HepG2 (cell line): ENCODE data around the gene ANAPC16. TPM values are rescaled to one million over a fixed set of nuclear protein-coding genes. Genes with fewer than 3 reads are reported as not detected.

Experiments
- ATAC-seq: fragments of 200-7000 bp; cut with Tn5 transposase; 3 replicates; pipeline ENCODE4 v1.9.1; 2020; ENCODE audit warnings: mild to moderate bottlenecking, moderate library complexity
- BruUV-seq: library from RNA; stranded (reverse); fragments of 400-500 nt; replicated peaks from 2 replicates; lab custom pipeline; 2021; lab: Mats Ljungman, UMichigan
- CTCF ChIA-PET: fragments of 300-600 bp; formaldehyde crosslinking; extraction: SDS; loops from one replicate; lab custom pipeline; 2021; ENCODE audit warnings: low total read pairs, inconsistent platforms, low intra/inter-chr PET ratio; lab: Yijun Ruan, JAX
- POLR2A ChIA-PET: fragments of 350-600 bp; sonication (Branson Sonifier 250); formaldehyde crosslinking; loops from one replicate; lab custom pipeline; 2020; ENCODE audit warnings: antibody characterized with exemption, inconsistent platforms; lab: Yijun Ruan, JAX
- DNase-seq: peaks from one replicate; pipeline ENCODE4 v3.0.0-alpha.2; 2015; ENCODE audit warnings: low spot score
- FAIRE-seq: peaks from 3 replicates; lab custom pipeline; 2011; peaks lifted over from hg19 to GRCh38; lab: Jason Lieb, UNC
- H2AFZ ChIP-seq: one replicate; pipeline ENCODE4 v1.6.1; 2011; ENCODE audit warnings: low read length, inconsistent platforms
- H3K27ac ChIP-seq: fragments of 300-600 bp; 3 replicates; pipeline ENCODE4 v1.8.0; 2011; ENCODE audit warnings: mixed run types, mild to moderate bottlenecking, mixed read lengths, low read length, inconsistent platforms; ENCODE audit not compliant: insufficient read depth; ENCODE audit errors: extremely low read length
- H3K27me3 ChIP-seq, 2 experiments: fragments of 200-600 bp in 1 of 2; 2 replicates in 1 of 2; 3 replicates in 1 of 2; pipeline versions ENCODE4 v1.6.0 to v1.8.0; 2011; ENCODE audit warnings: low read length in 2 of 2, mild to moderate bottlenecking in 2 of 2, moderate library complexity in 2 of 2, inconsistent platforms in 1 of 2; ENCODE audit not compliant: insufficient read depth in 2 of 2, control insufficient read depth in 1 of 2
- H3K36me3 ChIP-seq, 2 experiments: fragments of 200-600 bp in 1 of 2; replicated peaks in 1 of 2; 2 replicates in 1 of 2; 3 replicates in 1 of 2; pipeline versions ENCODE4 v1.5.1 to v1.8.0; 2011; ENCODE audit warnings: low read length in 2 of 2, inconsistent platforms in 1 of 2; ENCODE audit not compliant: insufficient read depth in 2 of 2, control insufficient read depth in 1 of 2
- H3K4me1 ChIP-seq: 2 replicates; pipeline ENCODE4 v1.5.1; 2012; ENCODE audit warnings: low read length, inconsistent platforms; ENCODE audit not compliant: insufficient read depth
- H3K4me2 ChIP-seq: 2 replicates; pipeline ENCODE4 v1.6.0; 2011; ENCODE audit warnings: low read depth, low read length, inconsistent platforms
- H3K4me3 ChIP-seq, 3 experiments: fragments of 200-600 bp in 1 of 3; sonication (generic), shearing (Covaris generic) in 1 of 3; replicated peaks in 1 of 3; 2 replicates each; pipeline ENCODE4 v1.5.1; 2011 to 2016; ENCODE audit warnings: low read length in 3 of 3, inconsistent platforms in 2 of 3, low read depth in 2 of 3, mild to moderate bottlenecking in 2 of 3, control low read depth in 1 of 3, mixed read lengths in 1 of 3; ENCODE audit not compliant: insufficient read depth in 1 of 3
- H3K79me2 ChIP-seq: one replicate; pipeline ENCODE4 v1.6.1; 2011; ENCODE audit warnings: low read length, inconsistent platforms; ENCODE audit not compliant: insufficient read depth
- H3K9ac ChIP-seq: 2 replicates; pipeline ENCODE4 v1.6.0; 2011; ENCODE audit warnings: mild to moderate bottlenecking, low read depth, low read length, inconsistent platforms; ENCODE audit not compliant: insufficient read depth
- H3K9me3 ChIP-seq: 2 replicates; pipeline ENCODE4 v1.5.1; 2012; ENCODE audit warnings: mild to moderate bottlenecking, low read length
- H4K20me1 ChIP-seq: 2 replicates; pipeline ENCODE4 v1.6.0; 2011; ENCODE audit warnings: inconsistent platforms, mild to moderate bottlenecking, low read length, moderate library complexity; ENCODE audit not compliant: insufficient read depth
- CTCF ChIP-seq: sonication (generic); formaldehyde crosslinking; IDR thresholded peaks from 2 replicates; pipeline ENCODE4 v1.5.0; 2020; ENCODE audit warnings: mild to moderate bottlenecking, missing genetic modification reagents, moderate library complexity
- FOXA3 ChIP-seq: IDR thresholded peaks from 2 replicates; pipeline ENCODE4 v1.6.1; 2016; ENCODE audit warnings: missing genetic modification reagents, missing compliant biosample characterization
- KLF9 ChIP-seq: IDR thresholded peaks from 2 replicates; pipeline ENCODE4 v1.6.1; 2016; ENCODE audit warnings: low read depth
- MZF1 ChIP-seq: sonication (generic); formaldehyde crosslinking; IDR thresholded peaks from 2 replicates; pipeline ENCODE4 v1.8.1; 2023; ENCODE audit warnings: mild to moderate bottlenecking, missing genetic modification reagents, borderline replicate concordance
- SNAPC5 ChIP-seq: sonication (generic); formaldehyde crosslinking; IDR thresholded peaks from 2 replicates; pipeline ENCODE4 v1.8.1; 2023; ENCODE audit warnings: mild to moderate bottlenecking, missing genetic modification reagents, borderline replicate concordance
- STAG1 ChIP-seq: sonication (generic); formaldehyde crosslinking; IDR thresholded peaks from 2 replicates; pipeline ENCODE4 v1.4.0; 2020; ENCODE audit warnings: missing genetic modification reagents
- TARDBP ChIP-seq: sonication (generic); formaldehyde crosslinking; IDR thresholded peaks from 2 replicates; pipeline ENCODE4 v1.8.0; 2022; ENCODE audit warnings: mild to moderate bottlenecking, missing genetic modification reagents
- ZNF18 ChIP-seq: sonication (generic); formaldehyde crosslinking; IDR thresholded peaks from 2 replicates; pipeline ENCODE4 v1.8.0; 2022; ENCODE audit warnings: mild to moderate bottlenecking, missing genetic modification reagents; ENCODE audit not compliant: insufficient replicate concordance
- ZNF225 ChIP-seq: sonication (generic); formaldehyde crosslinking; IDR thresholded peaks from 2 replicates; pipeline ENCODE4 v1.4.0; 2020; ENCODE audit warnings: mild to moderate bottlenecking, missing genetic modification reagents
- ZNF234 ChIP-seq: sonication (generic); formaldehyde crosslinking; conservative IDR thresholded peaks from 2 replicates; pipeline ENCODE4 v1.5.1; 2020; ENCODE audit warnings: mild to moderate bottlenecking, missing genetic modification reagents
- ZNF235 ChIP-seq: sonication (generic); formaldehyde crosslinking; IDR thresholded peaks from 2 replicates; pipeline ENCODE4 v1.8.1; 2023; ENCODE audit warnings: mild to moderate bottlenecking, missing genetic modification reagents, borderline replicate concordance
- ZNF530 ChIP-seq: sonication (generic); formaldehyde crosslinking; IDR thresholded peaks from 2 replicates; pipeline ENCODE4 v1.5.0; 2020; ENCODE audit warnings: low read depth, mild to moderate bottlenecking, missing genetic modification reagents
- WGBS: methylation state at CpG from one replicate; pipeline ENCODE4 v1.1.6; 2017; ENCODE audit warnings: low lambda C conversion rate; 5-methylcytosine and 5-hydroxymethylcytosine counted together
- in situ Hi-C: cut with HindIII; loops from 2 replicates; pipeline ENCODE4 v1.10.0; 2017; ENCODE audit warnings: low pct_unique_long_range_greater_than_20kb; ENCODE audit not compliant: extremely low pct_ligation_motif_present
- intact Hi-C: fragments of 100-400 bp; cut with micrococcal nuclease; formaldehyde crosslinking; loops from one replicate; pipeline ENCODE4 v1.10.0; 2022; ENCODE audit not compliant: unreplicated experiment
- polyA plus RNA-seq, 8 experiments: library from polyadenylated mRNA; depleted of rRNA in 3 of 8; stranded (reverse) in 7 of 8; unstranded in 1 of 8; fragments of >200 nt; fragmentation: Illumina TruSeq in 4 of 8; extraction: Trizol in 4 of 8; gene quantifications; 2 replicates each; pipeline versions ENCODE4 v1.2.1 to v1.2.3, GENCODE V29; 2011 to 2016; ENCODE audit warnings: low read depth in 4 of 8, missing spikeins in 1 of 8, mixed read lengths in 1 of 8; ENCODE audit not compliant: insufficient read depth in 1 of 8
- total RNA-seq, 5 experiments: library from RNA; depleted of rRNA; stranded (reverse); fragments of >200 nt; fragmentation: Illumina TruSeq; extraction: Trizol; gene quantifications; 2 replicates each; pipeline ENCODE4 v1.2.3, GENCODE V29; 2016; ENCODE audit warnings: low read depth in 1 of 5

Gene ANAPC16
- total and polyA plus RNA-seq, 2 of the 13 experiments (the other 11 are each of a cell fraction or from before 2014, with no cell fraction given), result 74.8 to 89.4 TPM

- H3K9me3 ChIP-seq, result no peaks in the 10 kb centered on the region
- H3K9ac ChIP-seq, result 0 out of 2 replicates have a peak overlapping the region, but pooled peaks have one; percentile 36
- DNase-seq (no peak), ATAC-seq (peak; percentile 36), FAIRE-seq (no peak)
- H3K27ac ChIP-seq, result peak overlapping the region; percentile 2
- CTCF ChIA-PET, result interaction anchor here (2.8 kb wide), 1 partner anchor 84 kb away, joined by 12 read pairs; no protein-coding TSS in a partner anchor
- no peaks in the 10 kb centered on the region for H3K27me3 ChIP-seq
- POLR2A ChIA-PET, result interaction anchor here (1.3 to 3.6 kb wide), 2 partner anchors 30 to 85 kb away, joined by 3 to 15 read pairs; partner anchors contain the start of gene DDIT4
- peaks cover 82% of the 10 kb centered on the region for H3K4me1 ChIP-seq
- BruUV-seq, result no TSS peak
- no peak overlapping the region for H2AFZ ChIP-seq
- TF ChIP-seq ZNF225 (CRISPR knock-in tag) (no peak), ZNF530 (no peak), TARDBP (CRISPR knock-in tag) (0 out of 2 replicates have a peak, but pooled peaks have one; percentile 20), STAG1 (CRISPR knock-in tag) (peak; percentile 41), MZF1 (CRISPR knock-in tag) (no peak), ZNF234 (CRISPR knock-in tag) (no peak), KLF9 (CRISPR knock-in tag) (no peak), ZNF18 (CRISPR knock-in tag) (no peak), ZNF235 (CRISPR knock-in tag) (no peak), FOXA3 (CRISPR knock-in tag) (no peak), CTCF (CRISPR knock-in tag) (peak; percentile 14; the same call in 1 of the 2 replicates), SNAPC5 (CRISPR knock-in tag) (no peak)
- H3K4me2 ChIP-seq, result peak overlapping the region; percentile 74
- no peaks in the 10 kb centered on the region for H3K79me2 ChIP-seq
- H3K36me3 ChIP-seq, result no peaks in the 10 kb centered on the region
- intact Hi-C loops, result no loop called here
- 54% methylated on average over 11 of the region's 11 CpGs for WGBS
- peak overlapping the region in 1 of 3 experiments; percentile 39; a peak in 1 of 6 replicates for H3K4me3 ChIP-seq
- in situ Hi-C loops, result no loop called here
- no peaks in the 10 kb centered on the region for H4K20me1 ChIP-seq
Measured at GRCh38 chr10:72243822-72244437, 28.1 kb downstream of the ANAPC16 start.
